ENCODE measurements around the gene FAF1. TPM values are rescaled to one million over a fixed set of nuclear protein-coding genes. Genes with fewer than 3 reads are reported as not detected.
A peak's percentile ranks its signal among the peaks of the same experiment; 100 is the strongest.

FAF1 gene
- total and polyA plus RNA-seq, 9 of the 15 experiments (the other 6 are each of a cell fraction or from before 2014, with no cell fraction given): 48.7 to 225 (median 118) TPM

DNA sequence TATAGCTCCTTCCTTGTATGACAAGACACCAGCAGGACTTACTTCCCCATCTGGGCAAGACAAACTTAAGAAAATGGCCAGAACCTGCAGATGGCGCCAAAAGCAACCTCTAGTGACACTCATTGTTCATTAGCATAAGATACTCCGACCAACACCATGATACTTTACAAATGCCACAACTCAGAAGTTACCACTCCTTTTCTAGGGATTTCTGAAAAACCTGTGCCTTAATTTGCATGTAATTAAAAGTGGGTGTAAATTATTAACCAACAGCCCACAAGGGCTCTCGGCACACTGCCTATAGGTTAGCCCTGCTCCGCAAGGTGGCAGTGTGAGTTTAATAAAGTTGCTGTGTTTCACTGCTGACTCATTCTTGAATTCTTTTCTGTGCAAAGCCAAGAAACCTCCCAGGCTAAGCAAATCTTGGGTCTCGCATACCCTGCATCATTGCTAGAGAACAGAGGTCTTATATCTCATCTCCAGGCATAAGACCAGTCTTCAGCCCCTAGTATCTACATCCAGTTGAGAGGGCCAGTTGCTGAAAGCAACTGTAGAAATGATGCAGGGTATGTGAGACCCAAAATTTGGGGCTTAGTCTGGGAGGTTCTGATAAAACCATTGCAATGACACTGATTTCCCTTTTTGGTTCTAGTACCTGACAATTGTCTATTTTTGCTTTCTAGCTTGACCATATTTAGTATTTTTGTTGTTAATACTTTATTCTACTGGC lies 86.4 kb downstream of the FAF1 start (continued):
- TF ChIP-seq SIN3B (IDR thresholded peaks at IDR 0.05; ENCODE audit: low read depth) (peak; percentile 21; the same call in 1 of the 2 replicates), JUN (IDR thresholded peaks at IDR 0.05; ENCODE audit: borderline replicate concordance, low read depth, low read length) (peak; percentile 81), JUN (CRISPR knock-in tag; IDR thresholded peaks at IDR 0.05; ENCODE audit: borderline replicate concordance) (no peak), GATAD2B (IDR thresholded peaks at IDR 0.05; ENCODE audit: borderline replicate concordance) (0 out of 2 replicates have a peak, but pooled peaks have one; percentile 59), HNRNPK (IDR thresholded peaks at IDR 0.05; ENCODE audit: low read depth, low read length, poor library complexity, severe bottlenecking) (no peak), ZSCAN32 (CRISPR knock-in tag; IDR thresholded peaks at IDR 0.05) (no peak), POLR2AphosphoS5 (IDR thresholded peaks at IDR 0.05; ENCODE audit: control insufficient read depth, insufficient read depth, low read depth, low read length) (no peak; the same call in 1 of the 2 replicates), ZNF584 (CRISPR knock-in tag; IDR thresholded peaks at IDR 0.05; ENCODE audit: low read depth) (no peak), ZNF217 (CRISPR knock-in tag; IDR thresholded peaks at IDR 0.05) (no peak), POLR2B (IDR thresholded peaks at IDR 0.05; ENCODE audit: low read depth, partially characterized antibody) (no peak), HDGF (IDR thresholded peaks at IDR 0.05) (no peak), HEY1 (CRISPR knock-in tag; IDR thresholded peaks at IDR 0.05; ENCODE audit: borderline replicate concordance) (no peak), KLF10 (CRISPR knock-in tag; IDR thresholded peaks at IDR 0.05) (no peak), XRCC3 (IDR thresholded peaks at IDR 0.05) (no peak), NR1H2 (CRISPR knock-in tag; IDR thresholded peaks at IDR 0.05) (0 out of 2 replicates have a peak, but pooled peaks have one; percentile 62), ZNF76 (CRISPR knock-in tag; IDR thresholded peaks at IDR 0.05; ENCODE audit: borderline replicate concordance) (no peak), SETDB1 (IDR thresholded peaks at IDR 0.05; ENCODE audit: low read length) (no peak), TCFL5 (CRISPR knock-in tag; conservative IDR thresholded peaks at IDR 0.05) (no peak)
- TF ChIP-seq, protein P1, sequence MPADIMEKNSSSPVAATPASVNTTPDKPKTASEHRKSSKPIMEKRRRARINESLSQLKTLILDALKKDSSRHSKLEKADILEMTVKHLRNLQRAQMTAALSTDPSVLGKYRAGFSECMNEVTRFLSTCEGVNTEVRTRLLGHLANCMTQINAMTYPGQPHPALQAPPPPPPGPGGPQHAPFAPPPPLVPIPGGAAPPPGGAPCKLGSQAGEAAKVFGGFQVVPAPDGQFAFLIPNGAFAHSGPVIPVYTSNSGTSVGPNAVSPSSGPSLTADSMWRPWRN (IDR thresholded peaks at IDR 0.05; ENCODE audit: low read depth): 0 out of 2 replicates have a peak, but pooled peaks have one; percentile 50
- TF ChIP-seq, protein P2, sequence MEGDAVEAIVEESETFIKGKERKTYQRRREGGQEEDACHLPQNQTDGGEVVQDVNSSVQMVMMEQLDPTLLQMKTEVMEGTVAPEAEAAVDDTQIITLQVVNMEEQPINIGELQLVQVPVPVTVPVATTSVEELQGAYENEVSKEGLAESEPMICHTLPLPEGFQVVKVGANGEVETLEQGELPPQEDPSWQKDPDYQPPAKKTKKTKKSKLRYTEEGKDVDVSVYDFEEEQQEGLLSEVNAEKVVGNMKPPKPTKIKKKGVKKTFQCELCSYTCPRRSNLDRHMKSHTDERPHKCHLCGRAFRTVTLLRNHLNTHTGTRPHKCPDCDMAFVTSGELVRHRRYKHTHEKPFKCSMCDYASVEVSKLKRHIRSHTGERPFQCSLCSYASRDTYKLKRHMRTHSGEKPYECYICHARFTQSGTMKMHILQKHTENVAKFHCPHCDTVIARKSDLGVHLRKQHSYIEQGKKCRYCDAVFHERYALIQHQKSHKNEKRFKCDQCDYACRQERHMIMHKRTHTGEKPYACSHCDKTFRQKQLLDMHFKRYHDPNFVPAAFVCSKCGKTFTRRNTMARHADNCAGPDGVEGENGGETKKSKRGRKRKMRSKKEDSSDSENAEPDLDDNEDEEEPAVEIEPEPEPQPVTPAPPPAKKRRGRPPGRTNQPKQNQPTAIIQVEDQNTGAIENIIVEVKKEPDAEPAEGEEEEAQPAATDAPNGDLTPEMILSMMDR (IDR thresholded peaks at IDR 0.05 in 2 of 3, conservative IDR thresholded peaks at IDR 0.05 in 1 of 3; ENCODE audit: insufficient read depth in 2 of 3, low read depth in 1 of 3, low read length in 3 of 3): peak; percentile 93 to 98 (median 97)
- TF ChIP-seq, protein P3, sequence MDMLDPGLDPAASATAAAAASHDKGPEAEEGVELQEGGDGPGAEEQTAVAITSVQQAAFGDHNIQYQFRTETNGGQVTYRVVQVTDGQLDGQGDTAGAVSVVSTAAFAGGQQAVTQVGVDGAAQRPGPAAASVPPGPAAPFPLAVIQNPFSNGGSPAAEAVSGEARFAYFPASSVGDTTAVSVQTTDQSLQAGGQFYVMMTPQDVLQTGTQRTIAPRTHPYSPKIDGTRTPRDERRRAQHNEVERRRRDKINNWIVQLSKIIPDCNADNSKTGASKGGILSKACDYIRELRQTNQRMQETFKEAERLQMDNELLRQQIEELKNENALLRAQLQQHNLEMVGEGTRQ (CRISPR knock-in tag; IDR thresholded peaks at IDR 0.05): no peak
- TF ChIP-seq, protein P4, sequence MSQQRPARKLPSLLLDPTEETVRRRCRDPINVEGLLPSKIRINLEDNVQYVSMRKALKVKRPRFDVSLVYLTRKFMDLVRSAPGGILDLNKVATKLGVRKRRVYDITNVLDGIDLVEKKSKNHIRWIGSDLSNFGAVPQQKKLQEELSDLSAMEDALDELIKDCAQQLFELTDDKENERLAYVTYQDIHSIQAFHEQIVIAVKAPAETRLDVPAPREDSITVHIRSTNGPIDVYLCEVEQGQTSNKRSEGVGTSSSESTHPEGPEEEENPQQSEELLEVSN (IDR thresholded peaks at IDR 0.05; ENCODE audit: borderline replicate concordance in 1 of 2, extremely low read depth in 1 of 2, insufficient read depth in 1 of 2, insufficient read length in 1 of 2, low read depth in 1 of 2, low read length in 1 of 2, poor library complexity in 1 of 2, severe bottlenecking in 1 of 2): no peak

Data from K562 (cell line).